WTC11 (cell line): ENCODE results near the gene ATMIN. TPM values are rescaled to one million over a fixed set of nuclear protein-coding genes. Genes with fewer than 3 reads are reported as not detected.

ENCODE experiments used
- ATAC-seq: fragments of 200-7000 bp; cut with Tn5 transposase; 2 replicates; pipeline ENCODE4 v1.10.0; 2021; ENCODE audit warnings: mild to moderate bottlenecking, moderate library complexity
- CTCF ChIA-PET: fragments of 300-600 bp; sonication (Branson Sonifier 250); formaldehyde crosslinking; loops from one replicate; lab custom pipeline; 2021; ENCODE audit warnings: antibody characterized with exemption; lab: Charles Lee
- POLR2A ChIA-PET: fragments of 350-600 bp; sonication (Branson Sonifier 250); formaldehyde crosslinking; loops from one replicate; lab custom pipeline; 2021; ENCODE audit warnings: antibody characterized with exemption; lab: Charles Lee
- DNase-seq: peaks from one replicate; pipeline ENCODE4 v3.0.0; 2021; ENCODE audit warnings: low spot score
- H3K27ac Mint-ChIP-seq: 2 replicates; pipeline ENCODE4 v1.8.0; 2021; ENCODE audit warnings: mixed read lengths
- H3K27me3 Mint-ChIP-seq: 2 replicates; pipeline ENCODE4 v1.8.0; 2021; ENCODE audit warnings: low read depth, mild to moderate bottlenecking, moderate library complexity, mixed read lengths
- H3K36me3 Mint-ChIP-seq: 2 replicates; pipeline ENCODE4 v1.8.0; 2021; ENCODE audit warnings: mixed read lengths
- H3K4me1 Mint-ChIP-seq: 2 replicates; pipeline ENCODE4 v1.8.0; 2022; ENCODE audit warnings: mixed read lengths
- H3K4me3 Mint-ChIP-seq: 2 replicates; pipeline ENCODE4 v1.8.0; 2021; ENCODE audit warnings: mild to moderate bottlenecking, moderate library complexity, mixed read lengths
- H3K9me3 Mint-ChIP-seq: 2 replicates; pipeline ENCODE4 v1.8.0; 2021; ENCODE audit warnings: mixed read lengths
- ATF6 ChIP-seq: sonication (generic); formaldehyde crosslinking; IDR thresholded peaks from 2 replicates; pipeline ENCODE4 v1.8.1; 2023; ENCODE audit warnings: mild to moderate bottlenecking, missing genetic modification reagents
- CBFB ChIP-seq: sonication (generic); formaldehyde crosslinking; IDR thresholded peaks from 2 replicates; pipeline ENCODE4 v1.8.1; 2022; ENCODE audit warnings: mild to moderate bottlenecking, low read depth, missing genetic modification reagents
- CREM ChIP-seq: sonication (generic); formaldehyde crosslinking; IDR thresholded peaks from 2 replicates; pipeline ENCODE4 v1.8.1; 2022; ENCODE audit warnings: mild to moderate bottlenecking, missing genetic modification reagents, moderate library complexity
- ELF4 ChIP-seq: sonication (generic); formaldehyde crosslinking; IDR thresholded peaks from 2 replicates; pipeline ENCODE4 v1.8.1; 2022; ENCODE audit warnings: low read depth, mild to moderate bottlenecking, moderate library complexity, missing genetic modification reagents
- EMX1 ChIP-seq: fragments of 250-450 bp; sonication (Bioruptor Pico); IDR thresholded peaks from 2 replicates; pipeline ENCODE4 v1.8.0; 2021; ENCODE audit warnings: mild to moderate bottlenecking
- ESRRA ChIP-seq: sonication (generic); formaldehyde crosslinking; IDR thresholded peaks from 2 replicates; pipeline ENCODE4 v1.8.1; 2022; ENCODE audit warnings: mild to moderate bottlenecking, missing genetic modification reagents, borderline replicate concordance
- FOXP1 ChIP-seq: sonication (generic); formaldehyde crosslinking; IDR thresholded peaks from 2 replicates; pipeline ENCODE4 v1.8.0; 2022; ENCODE audit warnings: missing genetic modification reagents, mild to moderate bottlenecking, moderate library complexity, borderline replicate concordance
- HMGA2 ChIP-seq: fragments of 250-450 bp; sonication (Bioruptor Pico); IDR thresholded peaks from 2 replicates; pipeline ENCODE4 v1.4.0; 2021; ENCODE audit warnings: mild to moderate bottlenecking, moderate library complexity
- JAZF1 ChIP-seq: fragments of 250-450 bp; sonication (Bioruptor Pico); IDR thresholded peaks from 2 replicates; pipeline ENCODE4 v1.9.0; 2021; ENCODE audit warnings: moderate library complexity, mild to moderate bottlenecking, inconsistent platforms
- NFATC4 ChIP-seq: fragments of 250-450 bp; sonication (Bioruptor Pico); IDR thresholded peaks from 2 replicates; pipeline ENCODE4 v1.9.0; 2021; ENCODE audit warnings: mild to moderate bottlenecking
- NR1H2 ChIP-seq: sonication (generic); formaldehyde crosslinking; IDR thresholded peaks from 2 replicates; pipeline ENCODE4 v1.9.0; 2021; ENCODE audit warnings: mild to moderate bottlenecking, moderate library complexity, missing genetic modification reagents
- NR2C2 ChIP-seq: sonication (generic); formaldehyde crosslinking; IDR thresholded peaks from 2 replicates; pipeline ENCODE4 v1.8.0; 2022; ENCODE audit warnings: mild to moderate bottlenecking, missing genetic modification reagents
- OVOL2 ChIP-seq: fragments of 250-450 bp; sonication (Bioruptor Pico); IDR thresholded peaks from 2 replicates; pipeline ENCODE4 v1.9.0; 2021; ENCODE audit warnings: mild to moderate bottlenecking, borderline replicate concordance
- PRRX2 ChIP-seq: fragments of 250-450 bp; sonication (Bioruptor Pico); IDR thresholded peaks from 2 replicates; pipeline ENCODE4 v1.8.0; 2021; ENCODE audit warnings: mild to moderate bottlenecking
- SP1 ChIP-seq: sonication (generic); formaldehyde crosslinking; conservative IDR thresholded peaks from 2 replicates; pipeline ENCODE4 v1.8.1; 2022; ENCODE audit warnings: missing genetic modification reagents
- ZNF219 ChIP-seq: sonication (generic); formaldehyde crosslinking; IDR thresholded peaks from 2 replicates; pipeline ENCODE4 v1.8.0; 2023; ENCODE audit warnings: missing genetic modification reagents, mild to moderate bottlenecking, borderline replicate concordance
- ZNF416 ChIP-seq: fragments of 250-450 bp; sonication (Bioruptor Pico); IDR thresholded peaks from 2 replicates; pipeline ENCODE4 v1.9.0; 2021; ENCODE audit warnings: mild to moderate bottlenecking, inconsistent platforms
- ZNF423 ChIP-seq: fragments of 250-450 bp; sonication (Bioruptor Pico); IDR thresholded peaks from 2 replicates; pipeline ENCODE4 v2.1.2; 2022; ENCODE audit warnings: mild to moderate bottlenecking, moderate library complexity
- ZNF671 ChIP-seq: fragments of 250-450 bp; sonication (Bioruptor Pico); IDR thresholded peaks from 2 replicates; pipeline ENCODE4 v1.8.0; 2021; ENCODE audit warnings: mild to moderate bottlenecking
- total RNA-seq: library from RNA; stranded (reverse); gene quantifications from 3 replicates; pipeline ENCODE4 v1.2.3, GENCODE V29; 2021
- TF ChIP-seq, protein P1 (sequence below): sonication (generic); formaldehyde crosslinking; IDR thresholded peaks from 2 replicates; pipeline ENCODE4 v1.8.1; 2023; ENCODE audit warnings: mild to moderate bottlenecking, missing genetic modification reagents, moderate library complexity
- TF ChIP-seq, protein P2 (sequence below): fragments of 250-450 bp; sonication (Bioruptor Pico); IDR thresholded peaks from 2 replicates; pipeline ENCODE4 v1.9.0; 2021; ENCODE audit warnings: mild to moderate bottlenecking
- TF ChIP-seq, protein P3 (sequence below): sonication (generic); formaldehyde crosslinking; IDR thresholded peaks from 2 replicates; pipeline ENCODE4 v1.8.1; 2022; ENCODE audit warnings: low read depth, mild to moderate bottlenecking, moderate library complexity, missing genetic modification reagents, borderline replicate concordance
- TF ChIP-seq, protein P4 (sequence below): sonication (generic); formaldehyde crosslinking; IDR thresholded peaks from 2 replicates; pipeline ENCODE4 v1.8.0; 2022; ENCODE audit warnings: missing genetic modification reagents
- TF ChIP-seq, protein P5 (sequence below): sonication (generic); formaldehyde crosslinking; IDR thresholded peaks from 2 replicates; pipeline ENCODE4 v1.8.1; 2023; ENCODE audit warnings: mild to moderate bottlenecking, missing genetic modification reagents

ATMIN gene
- total RNA-seq, 1 experiment from 2014 or later = 43.1 TPM

DNA sequence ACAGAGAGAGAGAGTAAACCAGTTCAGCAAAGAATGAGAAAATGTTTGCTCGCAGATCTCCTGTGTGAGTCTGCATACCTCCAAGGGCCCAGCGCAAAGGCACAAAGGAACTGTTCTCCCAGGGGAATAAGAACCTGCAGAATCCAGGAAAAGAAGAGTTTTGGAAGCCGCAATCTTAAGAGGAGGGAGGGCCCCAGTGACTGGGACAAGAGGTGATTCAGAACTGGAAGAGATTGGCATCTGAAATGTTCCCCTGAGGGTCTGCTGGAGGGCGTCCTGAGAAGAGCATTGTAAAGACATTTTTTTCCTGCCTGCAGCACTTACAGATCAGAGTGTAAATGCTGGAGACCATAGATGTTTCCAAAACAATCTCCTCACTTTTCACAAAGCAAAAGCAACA, 6.1 kb downstream of the ATMIN start:
- ChIA-PET POLR2A (no interaction called here), CTCF (no interaction called here)
- TF ChIP-seq ESRRA (CRISPR knock-in tag) (no peak), ZNF416 (CRISPR knock-in tag) (no peak), ZNF423 (no peak), ZNF671 (no peak), EMX1 (CRISPR knock-in tag) (no peak), FOXP1 (CRISPR knock-in tag) (no peak), SP1 (CRISPR knock-in tag) (no peak), OVOL2 (CRISPR knock-in tag) (no peak), NR2C2 (CRISPR knock-in tag) (no peak), CBFB (no peak), NFATC4 (no peak), PRRX2 (CRISPR knock-in tag) (no peak), ATF6 (no peak), ELF4 (CRISPR knock-in tag) (no peak), HMGA2 (no peak), NR1H2 (no peak)
- TF ChIP-seq, protein P1, sequence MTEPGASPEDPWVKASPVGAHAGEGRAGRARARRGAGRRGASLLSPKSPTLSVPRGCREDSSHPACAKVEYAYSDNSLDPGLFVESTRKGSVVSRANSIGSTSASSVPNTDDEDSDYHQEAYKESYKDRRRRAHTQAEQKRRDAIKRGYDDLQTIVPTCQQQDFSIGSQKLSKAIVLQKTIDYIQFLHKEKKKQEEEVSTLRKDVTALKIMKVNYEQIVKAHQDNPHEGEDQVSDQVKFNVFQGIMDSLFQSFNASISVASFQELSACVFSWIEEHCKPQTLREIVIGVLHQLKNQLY = no peak
- TF ChIP-seq, protein P2, sequence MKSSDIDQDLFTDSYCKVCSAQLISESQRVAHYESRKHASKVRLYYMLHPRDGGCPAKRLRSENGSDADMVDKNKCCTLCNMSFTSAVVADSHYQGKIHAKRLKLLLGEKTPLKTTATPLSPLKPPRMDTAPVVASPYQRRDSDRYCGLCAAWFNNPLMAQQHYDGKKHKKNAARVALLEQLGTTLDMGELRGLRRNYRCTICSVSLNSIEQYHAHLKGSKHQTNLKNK = no peak
- TF ChIP-seq, protein P3, sequence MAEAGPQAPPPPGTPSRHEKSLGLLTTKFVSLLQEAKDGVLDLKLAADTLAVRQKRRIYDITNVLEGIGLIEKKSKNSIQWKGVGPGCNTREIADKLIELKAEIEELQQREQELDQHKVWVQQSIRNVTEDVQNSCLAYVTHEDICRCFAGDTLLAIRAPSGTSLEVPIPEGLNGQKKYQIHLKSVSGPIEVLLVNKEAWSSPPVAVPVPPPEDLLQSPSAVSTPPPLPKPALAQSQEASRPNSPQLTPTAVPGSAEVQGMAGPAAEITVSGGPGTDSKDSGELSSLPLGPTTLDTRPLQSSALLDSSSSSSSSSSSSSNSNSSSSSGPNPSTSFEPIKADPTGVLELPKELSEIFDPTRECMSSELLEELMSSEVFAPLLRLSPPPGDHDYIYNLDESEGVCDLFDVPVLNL (CRISPR knock-in tag) = no peak
- TF ChIP-seq, protein P4, sequence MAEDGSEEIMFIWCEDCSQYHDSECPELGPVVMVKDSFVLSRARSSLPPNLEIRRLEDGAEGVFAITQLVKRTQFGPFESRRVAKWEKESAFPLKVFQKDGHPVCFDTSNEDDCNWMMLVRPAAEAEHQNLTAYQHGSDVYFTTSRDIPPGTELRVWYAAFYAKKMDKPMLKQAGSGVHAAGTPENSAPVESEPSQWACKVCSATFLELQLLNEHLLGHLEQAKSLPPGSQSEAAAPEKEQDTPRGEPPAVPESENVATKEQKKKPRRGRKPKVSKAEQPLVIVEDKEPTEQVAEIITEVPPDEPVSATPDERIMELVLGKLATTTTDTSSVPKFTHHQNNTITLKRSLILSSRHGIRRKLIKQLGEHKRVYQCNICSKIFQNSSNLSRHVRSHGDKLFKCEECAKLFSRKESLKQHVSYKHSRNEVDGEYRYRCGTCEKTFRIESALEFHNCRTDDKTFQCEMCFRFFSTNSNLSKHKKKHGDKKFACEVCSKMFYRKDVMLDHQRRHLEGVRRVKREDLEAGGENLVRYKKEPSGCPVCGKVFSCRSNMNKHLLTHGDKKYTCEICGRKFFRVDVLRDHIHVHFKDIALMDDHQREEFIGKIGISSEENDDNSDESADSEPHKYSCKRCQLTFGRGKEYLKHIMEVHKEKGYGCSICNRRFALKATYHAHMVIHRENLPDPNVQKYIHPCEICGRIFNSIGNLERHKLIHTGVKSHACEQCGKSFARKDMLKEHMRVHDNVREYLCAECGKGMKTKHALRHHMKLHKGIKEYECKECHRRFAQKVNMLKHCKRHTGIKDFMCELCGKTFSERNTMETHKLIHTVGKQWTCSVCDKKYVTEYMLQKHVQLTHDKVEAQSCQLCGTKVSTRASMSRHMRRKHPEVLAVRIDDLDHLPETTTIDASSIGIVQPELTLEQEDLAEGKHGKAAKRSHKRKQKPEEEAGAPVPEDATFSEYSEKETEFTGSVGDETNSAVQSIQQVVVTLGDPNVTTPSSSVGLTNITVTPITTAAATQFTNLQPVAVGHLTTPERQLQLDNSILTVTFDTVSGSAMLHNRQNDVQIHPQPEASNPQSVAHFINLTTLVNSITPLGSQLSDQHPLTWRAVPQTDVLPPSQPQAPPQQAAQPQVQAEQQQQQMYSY (CRISPR knock-in tag) = no peak
- Mint-ChIP-seq H3K27me3 (no peaks in the 10 kb centered on the region; the same call in 1 of the 2 replicates), H3K36me3 (peaks cover 49% of the 10 kb centered on the region), H3K9me3 (no peaks in the 10 kb centered on the region), H3K4me1 (peaks cover 9% of the 10 kb centered on the region), H3K4me3 (no peak overlapping the region), H3K27ac (no peak overlapping the region)
- ATAC-seq = no peak
- no peak for DNase-seq

DNA sequence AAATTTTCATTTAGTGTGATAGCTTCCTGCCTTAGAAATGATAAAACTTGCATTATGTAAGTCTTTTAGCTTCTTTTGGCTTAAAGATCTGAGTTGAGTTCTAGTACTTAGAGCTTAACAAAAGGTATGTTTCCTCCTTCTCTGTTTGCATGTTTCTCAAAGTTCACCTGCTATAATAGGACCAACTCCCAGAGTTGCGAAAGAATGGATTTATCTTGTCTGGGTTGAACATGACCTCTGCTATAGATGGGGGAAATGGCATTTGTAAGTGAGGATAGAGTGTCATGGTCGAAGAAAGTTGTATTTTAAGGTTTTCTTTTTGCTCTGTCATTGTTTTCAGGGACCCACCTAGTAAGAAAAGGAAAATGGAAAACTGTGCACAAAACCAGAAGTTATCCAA, 7.2 kb downstream of the ATMIN start:
- Mint-ChIP-seq H3K9me3 (no peaks in the 10 kb centered on the region), H3K4me3 (no peak overlapping the region), H3K4me1 (no peaks in the 10 kb centered on the region), H3K27me3 (no peaks in the 10 kb centered on the region; the same call in 1 of the 2 replicates), H3K27ac (no peak overlapping the region), H3K36me3 (peaks cover 49% of the 10 kb centered on the region)
- no peak for ATAC-seq
- POLR2A ChIA-PET = no interaction called here
- CTCF ChIA-PET = no interaction called here
- no peak for TF ChIP-seq CREM (CRISPR knock-in tag)
- TF ChIP-seq, protein P5, sequence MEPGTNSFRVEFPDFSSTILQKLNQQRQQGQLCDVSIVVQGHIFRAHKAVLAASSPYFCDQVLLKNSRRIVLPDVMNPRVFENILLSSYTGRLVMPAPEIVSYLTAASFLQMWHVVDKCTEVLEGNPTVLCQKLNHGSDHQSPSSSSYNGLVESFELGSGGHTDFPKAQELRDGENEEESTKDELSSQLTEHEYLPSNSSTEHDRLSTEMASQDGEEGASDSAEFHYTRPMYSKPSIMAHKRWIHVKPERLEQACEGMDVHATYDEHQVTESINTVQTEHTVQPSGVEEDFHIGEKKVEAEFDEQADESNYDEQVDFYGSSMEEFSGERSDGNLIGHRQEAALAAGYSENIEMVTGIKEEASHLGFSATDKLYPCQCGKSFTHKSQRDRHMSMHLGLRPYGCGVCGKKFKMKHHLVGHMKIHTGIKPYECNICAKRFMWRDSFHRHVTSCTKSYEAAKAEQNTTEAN = no peak
- TF ChIP-seq JAZF1 (CRISPR knock-in tag) = no peak
- TF ChIP-seq ZNF219 = no peak
- no peak for DNase-seq
